Measurements from ENCODE around the gene IWS1.
"Not testable (repeated sequence)": the region's sequence is repeated elsewhere in the genome, so short reads cannot be mapped to it uniquely, and the experiment has no call there.

The IWS1 gene

GRCh38 chr2:127546797-127547196 lies 20.5 kb upstream of the IWS1 start:
- no peak for DNase-seq (ENCODE audit: low spot score)

GRCh38 chr2:127545796-127546195 lies 19.5 kb upstream of the IWS1 start:
- Mint-ChIP-seq H3K4me3 (no peak overlapping the region), H3K36me3 (ENCODE audit: low read depth) (no peaks in the 10 kb centered on the region), H3K27me3 (ENCODE audit: low read depth) (peaks cover 29% of the 10 kb centered on the region), H3K27ac (no peak overlapping the region), H3K4me1 (ENCODE audit: low read depth) (no peaks in the 10 kb centered on the region), H3K9me3 (no peaks in the 10 kb centered on the region)
- DNase-seq (ENCODE audit: low spot score) = no peak

More at GRCh38 chr2:127546797-127547196, 20.5 kb upstream of the IWS1 start:
- H3K4me3 Mint-ChIP-seq = no peak overlapping the region
- H3K36me3 Mint-ChIP-seq (ENCODE audit: low read depth) = no peaks in the 10 kb centered on the region
- H3K27ac Mint-ChIP-seq = no peak overlapping the region
- H3K9me3 Mint-ChIP-seq = no peaks in the 10 kb centered on the region
- no peaks in the 10 kb centered on the region for H3K4me1 Mint-ChIP-seq (ENCODE audit: low read depth)
- peaks cover 35% of the 10 kb centered on the region for H3K27me3 Mint-ChIP-seq (ENCODE audit: low read depth)

- H3K27me3 Mint-ChIP-seq (ENCODE audit: low read depth) = peaks cover 32% of the 10 kb centered on the region
- H3K36me3 Mint-ChIP-seq (ENCODE audit: low read depth) = no peaks in the 10 kb centered on the region
- no peak for DNase-seq (ENCODE audit: low spot score)
- no peak overlapping the region for H3K27ac Mint-ChIP-seq
- H3K4me3 Mint-ChIP-seq = no peak overlapping the region
- no peaks in the 10 kb centered on the region for H3K9me3 Mint-ChIP-seq
- H3K4me1 Mint-ChIP-seq (ENCODE audit: low read depth) = no peaks in the 10 kb centered on the region
Observed at GRCh38 chr2:127545189-127545588, 18.9 kb upstream of the IWS1 start.

GRCh38 chr2:127543013-127543501 lies 16.8 kb upstream of the IWS1 start:
- DNase-seq (ENCODE audit: low spot score); H3K4me3 Mint-ChIP-seq; H3K4me1 Mint-ChIP-seq (ENCODE audit: low read depth); H3K9me3 Mint-ChIP-seq; H3K27ac Mint-ChIP-seq; H3K36me3 Mint-ChIP-seq (ENCODE audit: low read depth): not testable (repeated sequence)
- peaks cover 35% of the 10 kb centered on the region for H3K27me3 Mint-ChIP-seq (ENCODE audit: low read depth)

GRCh38 chr2:127542231-127542630 lies 15.9 kb upstream of the IWS1 start:
- DNase-seq (ENCODE audit: low spot score) = no peak
- Mint-ChIP-seq H3K4me3 (no peak overlapping the region), H3K27ac (no peak overlapping the region), H3K27me3 (ENCODE audit: low read depth) (peaks cover 36% of the 10 kb centered on the region), H3K9me3 (no peaks in the 10 kb centered on the region), H3K4me1 (ENCODE audit: low read depth) (no peaks in the 10 kb centered on the region), H3K36me3 (ENCODE audit: low read depth) (no peaks in the 10 kb centered on the region)

GRCh38 chr2:127541809-127542208 lies 15.5 kb upstream of the IWS1 start:
- no peak overlapping the region for H3K27ac Mint-ChIP-seq
- H3K4me1 Mint-ChIP-seq (ENCODE audit: low read depth) = no peaks in the 10 kb centered on the region
- DNase-seq (ENCODE audit: low spot score) = no peak
- no peaks in the 10 kb centered on the region for H3K9me3 Mint-ChIP-seq
- no peak overlapping the region for H3K4me3 Mint-ChIP-seq
- H3K36me3 Mint-ChIP-seq (ENCODE audit: low read depth) = no peaks in the 10 kb centered on the region
- H3K27me3 Mint-ChIP-seq (ENCODE audit: low read depth) = peaks cover 35% of the 10 kb centered on the region

GRCh38 chr2:127537644-127538043 lies 11.4 kb upstream of the IWS1 start:
- peaks cover 39% of the 10 kb centered on the region for H3K27me3 Mint-ChIP-seq (ENCODE audit: low read depth)
- H3K27ac Mint-ChIP-seq = no peak overlapping the region
- no peaks in the 10 kb centered on the region for H3K4me1 Mint-ChIP-seq (ENCODE audit: low read depth)
- H3K9me3 Mint-ChIP-seq = no peaks in the 10 kb centered on the region
- no peak for DNase-seq (ENCODE audit: low spot score)
- no peaks in the 10 kb centered on the region for H3K36me3 Mint-ChIP-seq (ENCODE audit: low read depth)
- no peak overlapping the region for H3K4me3 Mint-ChIP-seq

GRCh38 chr2:127536707-127537541 lies 10.6 kb upstream of the IWS1 start:
- Mint-ChIP-seq H3K4me3 (no peak overlapping the region), H3K4me1 (ENCODE audit: low read depth) (no peaks in the 10 kb centered on the region), H3K9me3 (no peaks in the 10 kb centered on the region), H3K27ac (no peak overlapping the region), H3K27me3 (ENCODE audit: low read depth) (peaks cover 38% of the 10 kb centered on the region), H3K36me3 (ENCODE audit: low read depth) (no peaks in the 10 kb centered on the region)
- no peak for DNase-seq (ENCODE audit: low spot score)

GRCh38 chr2:127535918-127536317 lies 9.6 kb upstream of the IWS1 start:
- H3K27ac Mint-ChIP-seq = no peak overlapping the region

GRCh38 chr2:127535422-127535901 lies 9.2 kb upstream of the IWS1 start, which contains the start of gene MYO7B:
Gene MYO7B, plus strand, starts transcription at chr2:127535683. Its CDS starts 24,040 bp downstream, at chr2:127559723.
- Mint-ChIP-seq H3K36me3 (ENCODE audit: low read depth) (no peaks in the 10 kb centered on the region), H3K4me3 (no peak within 1 kb of the TSS), H3K27me3 (ENCODE audit: low read depth) (peaks cover 33% of the 10 kb centered on the region), H3K27ac (no peak within 1 kb of the TSS), H3K9me3 (no peaks in the 10 kb centered on the region), H3K4me1 (ENCODE audit: low read depth) (no peaks in the 10 kb centered on the region)
- DNase-seq (ENCODE audit: low spot score) = no peak

More at GRCh38 chr2:127535918-127536317, 9.6 kb upstream of the IWS1 start:
- no peak for DNase-seq (ENCODE audit: low spot score)
- no peaks in the 10 kb centered on the region for H3K9me3 Mint-ChIP-seq
- no peaks in the 10 kb centered on the region for H3K36me3 Mint-ChIP-seq (ENCODE audit: low read depth)
- H3K4me1 Mint-ChIP-seq (ENCODE audit: low read depth) = no peaks in the 10 kb centered on the region
- no peak overlapping the region for H3K4me3 Mint-ChIP-seq
- peaks cover 38% of the 10 kb centered on the region for H3K27me3 Mint-ChIP-seq (ENCODE audit: low read depth)

- Mint-ChIP-seq H3K27ac (no peak overlapping the region), H3K9me3 (peaks cover 4% of the 10 kb centered on the region), H3K27me3 (ENCODE audit: low read depth) (peaks cover 17% of the 10 kb centered on the region), H3K36me3 (ENCODE audit: low read depth) (no peaks in the 10 kb centered on the region), H3K4me3 (no peak overlapping the region), H3K4me1 (ENCODE audit: low read depth) (peaks cover 5% of the 10 kb centered on the region)
- DNase-seq (ENCODE audit: low spot score) = no peak
Observed at GRCh38 chr2:127532296-127532695, 6.0 kb upstream of the IWS1 start.

- peaks cover 4% of the 10 kb centered on the region for H3K9me3 Mint-ChIP-seq
- H3K4me1 Mint-ChIP-seq (ENCODE audit: low read depth) = peaks cover 10% of the 10 kb centered on the region
- no peak overlapping the region for H3K27ac Mint-ChIP-seq
- H3K36me3 Mint-ChIP-seq (ENCODE audit: low read depth) = no peaks in the 10 kb centered on the region
- H3K4me3 Mint-ChIP-seq = no peak overlapping the region
- H3K27me3 Mint-ChIP-seq (ENCODE audit: low read depth) = peaks cover 13% of the 10 kb centered on the region
- no peak for DNase-seq (ENCODE audit: low spot score)
Observed at GRCh38 chr2:127531221-127531648, 4.9 kb upstream of the IWS1 start.

GRCh38 chr2:127530245-127531140 lies 4.2 kb upstream of the IWS1 start:
- no peak overlapping the region for H3K4me3 Mint-ChIP-seq
- no peaks in the 10 kb centered on the region for H3K36me3 Mint-ChIP-seq (ENCODE audit: low read depth)
- no peak overlapping the region for H3K27ac Mint-ChIP-seq
- DNase-seq (ENCODE audit: low spot score) = no peak
- peaks cover 4% of the 10 kb centered on the region for H3K9me3 Mint-ChIP-seq
- peaks cover 10% of the 10 kb centered on the region for H3K4me1 Mint-ChIP-seq (ENCODE audit: low read depth)
- H3K27me3 Mint-ChIP-seq (ENCODE audit: low read depth) = peaks cover 13% of the 10 kb centered on the region

GRCh38 chr2:127529416-127529815 lies 3.1 kb upstream of the IWS1 start:
- H3K27ac Mint-ChIP-seq; H3K36me3 Mint-ChIP-seq (ENCODE audit: low read depth); DNase-seq (ENCODE audit: low spot score); H3K9me3 Mint-ChIP-seq; H3K4me3 Mint-ChIP-seq: not testable (repeated sequence)
- Mint-ChIP-seq H3K27me3 (ENCODE audit: low read depth) (peaks cover 13% of the 10 kb centered on the region), H3K4me1 (ENCODE audit: low read depth) (peaks cover 12% of the 10 kb centered on the region)
